Stimulated activated CD8-positive, alpha-beta memory T cell treated with anti-CD3 and anti-CD28 coated beads, Interleukin-7, amount 100 ng/mL, for 24 hours (primary cell): ENCODE results near the gene CALN1.
"Not testable (repeated sequence)": the region's sequence is repeated elsewhere in the genome, so short reads cannot be mapped to it uniquely, and the experiment has no call there.

Experiments
- DNase-seq: peaks from one replicate; pipeline ENCODE4 v3.0.0-alpha.2; 2020; ENCODE audit warnings: low read depth

The CALN1 gene

DNA sequence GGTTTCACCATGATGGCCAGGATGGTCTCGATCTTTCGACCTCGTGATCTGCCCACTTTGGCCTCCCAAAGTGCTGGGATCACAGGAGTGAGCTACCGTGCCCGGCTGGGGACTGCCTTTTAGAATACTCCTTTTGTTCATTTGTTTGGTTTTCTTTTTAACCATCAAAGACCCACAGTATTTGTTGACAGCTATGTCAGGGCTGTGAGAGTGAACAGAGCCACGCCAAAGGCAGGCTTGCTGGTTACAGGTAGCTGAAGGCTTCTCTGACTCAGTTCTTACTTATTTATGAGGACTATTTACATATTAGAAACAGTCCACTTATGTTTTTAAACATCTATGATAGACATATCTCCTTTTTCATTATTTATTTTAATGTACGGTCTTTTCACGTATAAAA lies 544.5 kb downstream of the CALN1 start:
- no peak for DNase-seq

DNA sequence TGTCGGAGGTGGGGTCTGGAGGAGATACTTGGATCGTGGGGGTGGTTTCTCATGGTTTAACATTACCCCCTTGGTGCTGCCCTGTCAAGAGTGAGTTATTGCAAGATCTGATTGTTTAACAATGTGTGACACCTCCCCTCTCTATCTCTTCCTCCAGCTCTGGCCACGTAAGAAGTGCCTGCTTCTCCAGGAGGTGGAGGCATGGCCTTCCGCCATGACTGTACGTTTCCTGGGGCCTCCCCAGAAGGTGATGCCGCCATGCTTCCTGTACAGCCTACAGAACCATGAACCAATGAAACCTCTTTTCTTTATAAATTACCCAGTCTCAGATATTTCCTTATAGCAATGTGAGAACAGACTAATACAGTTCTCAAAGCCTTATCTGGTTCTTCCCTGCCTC lies 547.0 kb downstream of the CALN1 start:
- no peak for DNase-seq

DNA sequence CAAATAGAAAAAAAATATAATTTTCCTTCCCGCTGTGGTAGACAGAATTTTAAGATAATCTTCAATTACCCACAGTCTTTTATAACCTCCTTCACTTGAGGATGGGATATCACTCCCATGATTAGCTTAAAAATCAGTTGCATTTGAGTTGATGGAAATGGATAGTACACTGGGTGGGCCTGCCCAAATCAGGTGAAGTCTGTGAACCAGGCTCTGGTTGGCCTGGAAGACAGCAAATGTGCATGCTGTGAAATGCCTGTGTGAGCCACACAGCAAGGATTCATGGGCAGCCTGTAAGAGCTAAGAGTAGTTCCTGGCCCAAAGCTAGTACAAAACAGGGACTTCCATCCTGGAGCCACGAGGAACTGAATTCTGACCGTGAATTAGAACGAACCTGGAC lies 548.0 kb downstream of the CALN1 start:
- DNase-seq, result no peak

DNA sequence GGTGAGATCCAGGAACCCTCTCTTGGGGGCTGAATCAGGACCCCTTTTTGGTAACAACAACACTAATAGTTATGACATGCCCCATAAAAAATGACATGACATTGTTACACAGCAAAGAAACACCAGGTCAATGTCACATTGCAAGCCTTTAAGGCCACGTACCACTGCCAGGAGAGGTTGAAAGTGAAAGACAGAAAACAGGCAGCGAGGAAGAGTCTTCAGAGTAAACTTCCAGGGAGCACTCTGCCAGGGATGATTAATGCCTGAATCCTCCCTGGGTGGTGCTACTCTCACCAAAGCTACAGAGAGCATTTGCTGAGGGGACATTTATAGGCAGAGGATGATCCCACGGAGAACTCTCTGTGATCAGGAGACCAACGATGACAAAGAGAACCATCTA lies 551.6 kb downstream of the CALN1 start:
- DNase-seq, result no peak

DNA sequence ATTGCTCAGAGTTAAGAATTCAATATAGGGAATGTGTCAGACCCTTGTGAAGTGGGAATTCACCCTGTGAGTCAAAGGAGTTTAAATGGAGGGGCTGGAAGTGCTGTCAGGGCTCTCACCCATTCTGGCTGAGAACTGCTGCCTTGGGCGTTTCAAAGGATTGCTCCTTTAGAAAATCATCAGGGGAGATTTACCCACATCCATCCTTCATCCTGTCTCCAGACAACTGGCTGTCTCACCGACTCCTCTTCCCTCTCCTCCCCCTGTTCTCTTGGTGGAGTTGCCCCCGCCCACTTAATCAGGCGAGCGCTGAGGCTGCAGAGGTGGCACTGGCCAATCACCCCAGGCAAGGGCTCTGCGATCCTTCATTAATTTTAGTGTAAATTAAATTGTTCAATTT lies 554.8 kb downstream of the CALN1 start:
- DNase-seq, result no peak

DNA sequence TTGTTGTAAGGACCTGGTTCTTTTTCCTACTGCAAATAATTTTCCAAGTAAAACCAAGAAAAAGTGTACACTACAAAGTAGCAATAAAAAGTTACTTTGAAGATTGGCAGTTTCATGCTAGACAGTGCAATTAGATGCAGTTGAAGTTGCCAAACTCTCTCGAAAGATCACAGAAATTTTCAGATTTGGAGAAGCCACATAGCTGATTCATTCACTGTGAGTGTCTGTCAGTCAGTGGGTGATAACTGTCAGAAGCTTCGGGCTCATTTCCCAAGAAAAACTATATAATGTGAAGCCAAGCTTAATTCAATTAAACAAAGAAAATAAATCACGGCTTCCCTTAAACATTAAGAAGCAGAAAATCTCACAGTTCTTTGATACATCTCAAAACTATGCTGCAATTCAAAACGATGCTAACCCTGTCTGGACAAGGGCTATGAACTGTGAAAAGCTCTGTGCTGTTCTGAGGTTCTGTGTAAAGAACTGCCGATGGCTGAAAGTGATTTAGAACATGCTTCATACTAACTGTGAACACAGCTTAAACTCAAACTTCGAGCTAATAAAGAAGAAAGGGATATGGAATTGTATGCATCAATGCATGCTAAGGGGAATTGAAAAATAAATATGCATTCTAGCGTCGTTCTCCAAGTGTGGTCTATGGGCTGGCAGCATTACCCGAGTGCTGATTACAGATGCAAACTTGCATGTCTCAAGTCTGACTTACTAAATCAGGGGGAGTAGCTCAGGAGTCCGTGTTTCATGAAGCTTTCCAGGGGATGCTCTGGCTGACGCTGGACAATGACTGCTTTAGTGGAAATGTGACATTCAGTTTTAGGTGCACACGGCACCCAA lies 557.4 kb downstream of the CALN1 start:
- DNase-seq, result no peak

DNA sequence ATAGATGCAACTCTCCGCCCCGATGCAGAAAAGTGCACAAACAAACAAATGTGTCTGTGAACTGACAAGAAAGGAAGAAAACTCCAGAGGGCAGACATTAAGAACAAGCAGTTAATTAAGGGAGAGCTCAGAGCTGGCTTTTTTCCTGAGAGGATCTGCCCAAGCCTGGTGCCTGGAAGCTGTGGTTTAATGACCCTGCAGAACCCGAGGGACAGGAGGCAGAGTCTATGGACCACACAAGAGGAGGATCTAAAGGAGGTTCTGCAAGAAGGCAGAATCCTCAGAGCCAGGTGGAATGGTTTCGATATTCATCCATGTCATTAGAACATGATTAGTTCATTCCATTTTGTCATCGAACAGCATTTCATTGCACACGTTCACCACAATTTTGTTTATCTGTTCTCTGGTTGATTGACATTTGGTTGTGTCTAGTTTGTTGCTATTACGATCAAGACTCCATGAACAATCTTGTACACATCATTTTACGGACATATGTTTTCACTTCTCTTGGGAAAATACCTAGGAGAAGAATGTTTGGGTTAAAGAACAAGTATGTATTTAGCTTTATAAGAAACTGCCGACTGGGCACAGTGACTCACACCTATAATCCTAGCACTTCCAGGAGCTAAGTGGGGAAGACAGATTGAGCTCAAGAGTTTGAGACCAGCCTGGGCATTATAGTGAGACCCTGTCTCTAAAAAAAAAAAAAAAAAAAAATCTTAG lies 560.2 kb downstream of the CALN1 start:
- no peak for DNase-seq

DNA sequence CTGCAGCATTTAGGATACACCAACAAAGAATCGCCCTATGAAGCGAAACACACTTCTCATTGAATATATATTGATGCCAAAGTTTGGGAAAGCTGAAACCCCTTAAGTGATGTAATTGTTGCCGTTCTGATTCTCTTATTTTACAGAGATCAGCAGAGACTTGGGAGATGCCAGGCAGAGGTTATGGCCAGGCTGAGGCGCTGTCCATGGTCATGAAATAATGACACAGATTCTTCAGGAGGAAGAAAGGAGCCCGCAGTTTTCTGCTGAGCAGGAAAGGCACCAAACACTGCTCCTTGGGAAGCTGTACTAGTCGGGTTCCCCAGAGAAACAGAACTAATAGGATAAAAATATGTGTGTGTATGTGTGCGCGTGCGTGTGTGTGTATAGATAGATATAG lies 566.0 kb downstream of the CALN1 start:
- no peak for DNase-seq

DNA sequence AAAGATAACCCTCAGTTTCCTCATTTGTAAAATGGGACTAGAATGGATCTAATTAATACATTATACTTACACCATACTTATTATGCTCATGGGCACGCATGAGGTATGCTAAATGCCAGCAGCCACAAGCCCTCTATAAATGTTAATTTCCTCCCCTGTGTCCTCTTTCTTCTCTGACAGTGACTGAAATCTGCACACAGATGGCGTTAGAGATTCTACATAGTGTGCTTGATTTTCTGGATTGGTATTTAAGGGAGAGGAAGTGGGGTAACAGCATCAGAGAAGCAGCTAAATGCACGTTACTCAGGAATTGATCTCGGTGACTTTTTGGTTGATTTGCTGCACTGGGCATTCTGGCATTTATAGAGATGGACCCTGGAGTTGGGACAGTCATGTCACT lies 568.5 kb downstream of the CALN1 start:
- no peak for DNase-seq

DNA sequence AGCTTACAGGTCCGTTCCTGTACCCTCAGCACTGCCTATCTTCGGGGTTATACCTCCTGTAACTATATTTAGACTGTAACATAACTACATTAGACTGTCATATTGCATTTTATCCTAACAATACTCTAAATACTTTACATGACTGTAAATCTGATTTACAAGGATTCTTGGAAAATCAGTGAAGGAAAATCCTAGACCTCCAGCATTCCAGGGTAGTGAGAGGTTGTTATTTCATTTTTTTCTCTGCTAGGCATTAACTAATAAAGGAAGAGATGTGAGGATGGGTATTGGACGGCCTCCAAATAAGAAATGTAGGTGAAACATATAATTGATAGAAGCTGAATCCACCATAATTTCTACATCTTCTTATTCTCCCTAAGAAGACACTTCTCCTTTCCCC lies 569.4 kb downstream of the CALN1 start:
- no peak for DNase-seq

DNA sequence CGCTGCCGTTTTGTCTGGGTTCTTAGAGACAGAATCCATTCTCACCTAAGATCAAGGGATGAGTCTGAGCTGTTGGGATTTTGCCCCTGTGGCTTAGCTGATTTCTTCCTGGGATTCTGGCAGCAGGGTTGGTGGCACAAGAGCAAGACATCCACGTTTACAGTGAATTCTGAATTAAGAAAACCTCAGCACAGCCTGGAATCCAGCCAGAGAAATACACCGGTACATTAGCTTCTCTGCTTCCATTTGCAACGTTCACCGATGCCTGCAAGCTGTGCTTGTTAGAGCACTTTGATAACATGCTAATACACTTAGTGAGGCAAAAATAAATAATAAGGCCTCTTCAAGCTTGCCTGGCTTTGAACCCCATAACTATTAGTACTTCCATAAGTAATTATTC lies 569.8 kb downstream of the CALN1 start:
- DNase-seq, result no peak

DNA sequence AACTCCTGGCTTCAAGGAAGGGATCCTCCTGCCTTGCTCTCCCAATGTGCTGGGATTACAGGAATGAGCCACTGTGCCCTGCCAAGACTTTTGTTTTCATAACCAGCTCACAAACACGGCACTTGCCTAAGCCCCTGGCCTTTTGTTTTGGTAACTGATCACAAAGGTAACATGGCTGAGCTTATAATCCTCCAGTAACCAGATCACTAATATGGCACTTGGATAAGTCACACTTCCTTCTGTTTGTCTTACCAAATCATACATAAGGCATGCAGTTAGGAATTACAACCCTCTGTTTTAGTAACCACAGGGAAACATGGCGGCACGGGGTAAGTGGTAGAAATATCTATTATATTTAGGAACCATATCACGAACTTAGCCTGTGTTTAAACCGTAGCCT lies 577.1 kb downstream of the CALN1 start:
- DNase-seq, result no peak

DNA sequence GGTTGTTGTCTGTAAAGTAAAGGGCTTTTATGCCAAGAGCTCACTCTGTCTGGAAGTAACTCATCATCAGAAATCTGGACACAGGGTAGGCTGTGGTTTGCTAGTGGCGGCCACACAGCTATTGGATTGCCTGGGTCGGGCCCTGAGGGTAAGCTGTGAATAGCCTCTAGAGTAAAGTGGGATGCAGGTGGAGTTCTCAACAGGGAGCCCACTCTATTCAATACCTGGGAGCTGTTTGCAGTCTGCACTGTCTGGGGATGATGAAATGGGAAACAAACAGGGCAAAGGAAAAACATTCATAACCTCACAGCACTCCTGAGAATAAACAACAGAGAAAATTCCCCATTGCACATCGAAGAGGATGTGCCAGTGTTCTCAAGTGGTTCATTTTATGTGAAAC lies 582.6 kb downstream of the CALN1 start:
- DNase-seq, result no peak

DNA sequence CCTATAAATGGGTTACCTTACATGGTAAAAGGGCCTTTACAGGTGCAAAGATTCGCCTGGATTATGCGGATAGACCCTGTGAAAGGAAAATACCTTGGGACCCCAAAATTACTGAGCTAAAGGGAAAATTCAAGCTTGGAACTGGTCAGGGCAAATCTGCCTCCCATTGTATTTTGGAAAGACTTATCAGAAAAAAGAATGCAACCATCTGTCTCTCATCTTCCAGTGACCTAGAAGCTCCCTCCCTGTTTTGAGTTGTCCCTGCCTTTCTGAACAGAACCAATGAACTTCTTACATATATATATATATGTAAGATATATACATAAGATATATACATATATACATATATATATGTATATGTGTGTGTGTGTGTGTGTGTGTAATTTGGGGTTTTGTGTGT lies 583.8 kb downstream of the CALN1 start:
- no peak for DNase-seq

DNA sequence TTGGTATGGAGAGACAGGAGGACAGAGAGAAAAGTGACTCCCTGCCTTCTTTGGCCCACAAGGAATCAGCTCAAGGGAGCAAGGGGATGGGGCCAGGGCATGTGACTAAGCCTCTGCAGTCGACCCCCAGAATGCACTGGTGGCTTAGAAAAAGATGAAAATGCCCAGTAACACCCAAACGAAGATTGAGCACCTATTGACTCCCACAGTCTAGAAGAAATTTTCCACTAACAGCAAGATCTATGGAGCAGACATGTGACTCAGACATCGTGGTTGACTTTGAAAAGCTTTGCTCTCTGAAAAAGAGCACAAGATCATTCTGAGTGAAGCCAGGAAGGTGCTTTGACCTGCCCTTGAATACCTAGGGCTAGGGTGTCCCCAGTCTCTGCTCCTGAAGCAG lies 586.0 kb downstream of the CALN1 start:
- DNase-seq, result no peak

DNA sequence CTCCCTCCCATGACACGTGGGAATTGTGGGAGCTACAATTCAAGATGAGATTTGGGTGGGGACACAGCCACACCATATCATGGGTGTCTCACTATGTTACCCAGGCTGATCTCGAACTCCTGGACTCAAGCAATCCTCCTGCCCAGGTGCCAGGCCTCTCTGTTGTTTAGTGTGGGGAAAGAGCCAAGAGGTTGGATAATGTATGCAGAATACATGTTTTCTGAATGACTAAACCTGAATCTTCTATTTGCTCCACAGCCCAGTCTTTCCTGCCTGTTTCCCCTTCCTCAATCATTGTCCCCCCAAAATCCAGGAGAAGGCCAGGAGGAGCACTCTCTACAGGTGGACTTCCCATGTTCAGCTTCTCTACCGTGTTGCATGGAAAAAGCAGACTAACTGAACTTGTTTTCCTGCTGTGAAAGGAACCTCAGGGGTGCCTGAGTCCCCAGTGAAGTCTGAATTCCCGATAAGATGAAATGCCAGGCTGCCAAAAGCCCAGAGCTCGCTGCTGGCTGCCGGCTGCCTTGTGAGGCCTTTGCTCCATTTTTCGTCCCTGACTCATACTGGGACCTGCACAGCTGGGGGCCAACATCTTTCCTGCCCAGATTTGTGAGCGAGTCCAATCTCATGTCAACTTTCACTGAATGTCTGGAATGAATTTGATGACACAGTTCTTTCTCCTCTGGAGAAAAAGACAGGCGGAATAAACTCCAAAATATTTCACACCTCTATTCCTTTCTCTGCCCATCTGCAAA lies 588.0 kb downstream of the CALN1 start:
- DNase-seq, result no peak

DNA sequence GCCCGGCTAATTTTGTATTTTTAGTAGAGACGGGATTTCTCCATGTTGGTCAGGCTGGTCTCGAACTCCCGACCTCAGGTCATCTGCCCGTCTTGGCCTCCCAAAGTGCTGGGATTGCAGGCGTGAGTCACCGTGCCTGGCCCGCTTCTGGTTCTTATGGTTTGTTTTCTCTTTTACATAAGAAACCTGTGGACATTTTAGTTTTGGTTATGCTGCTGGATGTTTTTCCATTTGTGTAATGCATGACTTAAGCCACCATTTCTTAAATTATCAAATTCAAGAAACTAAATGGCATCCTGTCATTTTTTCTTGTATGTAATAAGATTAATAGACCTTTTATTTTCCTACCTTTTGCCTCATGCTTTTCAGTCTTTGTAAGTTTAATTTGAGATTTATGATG lies 589.7 kb downstream of the CALN1 start:
- DNase-seq, result not testable (repeated sequence)

DNA sequence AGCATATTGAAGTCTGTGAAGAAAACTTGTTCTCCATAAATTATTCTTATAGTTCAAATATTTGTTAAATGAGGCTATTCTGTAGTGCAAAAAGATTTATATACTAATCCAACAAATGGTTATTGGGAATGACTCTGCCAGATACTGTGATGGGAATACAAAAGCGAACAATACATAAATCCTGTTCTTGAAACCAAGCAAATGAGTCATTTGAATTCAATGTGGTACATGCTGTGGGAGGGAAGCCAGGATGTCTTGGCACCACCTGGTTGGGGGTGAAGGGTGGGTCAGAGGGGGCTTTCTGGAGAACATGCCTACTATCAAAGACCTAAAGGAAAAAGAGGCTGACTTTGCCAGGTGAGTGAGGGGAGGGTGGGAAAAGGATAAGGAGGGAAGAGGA lies 594.2 kb downstream of the CALN1 start:
- no peak for DNase-seq

DNA sequence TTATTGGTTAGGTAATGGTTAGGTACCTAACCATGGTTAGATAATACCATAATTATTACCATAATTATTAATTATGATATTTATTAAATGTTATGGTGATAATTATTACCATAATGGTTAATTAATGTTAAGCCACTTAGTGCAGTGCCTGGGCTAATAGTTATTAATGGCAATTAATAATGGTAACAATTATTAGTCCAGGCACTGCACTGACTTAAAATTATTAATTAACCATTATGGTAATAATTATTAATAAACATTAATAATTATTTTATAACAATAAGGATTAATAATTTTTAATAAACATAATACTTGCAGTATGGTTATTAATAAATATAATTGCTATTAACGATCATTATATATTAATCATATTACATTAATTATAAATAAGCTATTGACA lies 604.0 kb downstream of the CALN1 start:
- DNase-seq, result no peak

DNA sequence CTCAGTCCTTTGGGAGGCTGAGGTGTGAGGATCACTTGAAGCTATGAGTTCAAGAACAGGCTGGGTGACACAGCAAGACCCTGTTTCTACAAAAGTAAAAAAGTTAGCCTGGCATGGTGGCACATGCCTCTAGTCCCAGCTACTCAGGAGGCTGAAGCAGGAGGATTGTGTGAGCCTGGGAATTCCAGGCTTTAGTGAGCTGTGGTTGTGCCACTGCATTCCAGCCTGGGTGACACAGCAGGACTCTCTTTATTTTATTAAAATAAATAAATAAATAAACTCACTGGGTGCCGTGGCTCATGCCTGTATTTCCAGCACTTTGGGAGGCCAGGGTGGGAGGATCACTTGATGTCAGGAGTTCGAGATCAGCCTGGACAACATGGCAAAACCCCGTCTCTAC lies 607.9 kb downstream of the CALN1 start:
- no peak for DNase-seq

DNA sequence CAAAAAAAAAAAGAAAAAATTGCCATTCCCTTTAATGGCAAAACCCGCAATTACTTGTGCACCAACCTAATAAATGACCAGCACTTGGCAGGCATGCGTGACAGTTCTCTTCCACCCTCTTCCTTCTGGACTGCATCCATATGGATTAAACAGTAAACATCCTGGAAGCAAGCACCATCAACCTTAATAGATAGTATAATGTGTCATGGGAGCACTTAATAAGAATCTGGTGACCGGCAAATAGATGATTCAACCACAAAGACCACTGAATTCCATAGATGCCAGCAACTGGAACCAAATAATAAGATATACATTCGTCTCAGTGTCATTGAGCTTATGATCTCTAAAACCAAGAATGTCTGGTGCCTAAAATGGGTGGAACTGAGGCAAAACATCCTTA lies 610.2 kb downstream of the CALN1 start:
- no peak for DNase-seq

DNA sequence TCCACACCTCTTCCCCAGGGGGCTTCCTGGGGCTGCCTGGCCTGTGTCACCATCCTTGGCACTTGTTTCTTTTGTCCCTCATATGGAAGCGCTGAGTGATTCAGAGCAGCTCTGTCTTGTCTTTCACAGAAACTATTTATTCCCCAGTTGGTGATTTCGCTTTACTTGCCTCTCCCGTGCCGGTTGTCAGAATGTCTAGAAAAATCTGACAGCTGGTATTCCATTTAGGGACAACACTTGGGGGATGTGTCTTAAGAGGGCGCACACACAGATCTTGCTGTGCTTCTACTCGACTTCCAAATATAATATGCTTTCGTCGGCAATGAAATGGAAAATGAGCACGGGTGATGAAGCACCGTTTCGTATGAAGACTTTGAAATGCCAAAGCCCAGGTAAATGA lies 611.8 kb downstream of the CALN1 start:
- DNase-seq, result no peak

DNA sequence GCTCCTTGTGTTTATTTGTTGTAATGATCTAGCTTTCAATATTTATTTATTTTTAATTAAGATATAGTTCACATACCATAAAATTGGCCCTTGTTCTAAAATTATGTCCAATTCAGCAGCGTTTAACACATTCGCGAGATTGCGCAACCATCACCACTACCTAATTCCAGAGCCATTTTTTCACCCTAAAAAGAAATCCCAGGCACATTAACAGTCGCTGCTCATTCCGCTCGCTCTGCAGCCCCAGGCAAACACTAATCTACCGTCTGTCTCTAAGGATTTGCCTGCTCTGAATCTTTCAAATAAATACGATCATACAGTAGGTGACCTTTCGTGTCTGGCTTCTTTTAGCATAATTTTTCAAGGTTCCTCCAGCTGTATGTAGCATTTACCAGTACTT lies 616.7 kb downstream of the CALN1 start:
- DNase-seq, result no peak
